HG03097 (cell line): ENCODE data around the gene BDP1.
"Not testable (repeated sequence)": the region's sequence is repeated elsewhere in the genome, so short reads cannot be mapped to it uniquely, and the experiment has no call there.

ENCODE experiments used
- ATAC-seq: cut with Tn5 transposase; IDR thresholded peaks from one replicate; pipeline ENCODE4 v1.9.1; 2021; ENCODE audit not compliant: unreplicated experiment, low FRiP score

BDP1 gene

DNA sequence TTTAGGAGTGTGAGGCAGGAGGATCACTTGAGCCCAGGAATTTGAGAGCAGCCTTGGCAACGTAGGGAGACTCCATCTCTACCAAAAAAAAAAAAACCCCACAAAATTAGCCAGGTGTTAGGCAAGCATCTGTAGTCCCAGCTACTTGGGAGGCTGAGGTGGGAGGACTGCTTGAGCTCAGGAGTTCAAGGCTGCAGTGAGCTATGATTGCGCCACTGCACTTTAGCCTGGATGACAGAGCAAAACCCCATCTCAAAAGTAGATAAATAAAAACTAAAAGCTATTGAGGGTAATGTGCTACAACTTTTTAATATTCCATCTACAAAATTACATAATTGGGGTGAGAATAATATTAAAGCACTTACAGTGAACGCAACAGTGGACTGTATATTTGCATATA is 5.9 kb downstream of the BDP1 start:
- ATAC-seq: no peak

DNA sequence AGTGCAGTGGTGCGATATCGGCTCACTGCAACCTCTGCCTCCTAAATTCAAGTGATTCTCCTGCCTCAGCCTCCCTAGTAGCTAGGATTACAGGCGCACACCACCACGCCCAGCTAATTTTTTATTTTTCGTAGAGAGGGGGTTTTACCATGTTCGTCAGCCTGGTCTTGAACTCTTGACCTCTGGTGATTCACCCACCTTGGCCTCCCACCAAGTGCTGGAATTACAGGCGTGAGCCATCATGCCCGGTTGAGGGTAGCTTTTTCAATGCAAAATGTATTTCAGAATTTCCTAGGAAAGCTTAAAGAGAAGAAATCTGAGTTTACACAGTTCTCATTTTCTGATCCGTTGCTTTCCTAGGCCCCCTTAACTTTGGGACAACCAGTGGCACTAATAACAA is 15.7 kb downstream of the BDP1 start:
- ATAC-seq: no peak

DNA sequence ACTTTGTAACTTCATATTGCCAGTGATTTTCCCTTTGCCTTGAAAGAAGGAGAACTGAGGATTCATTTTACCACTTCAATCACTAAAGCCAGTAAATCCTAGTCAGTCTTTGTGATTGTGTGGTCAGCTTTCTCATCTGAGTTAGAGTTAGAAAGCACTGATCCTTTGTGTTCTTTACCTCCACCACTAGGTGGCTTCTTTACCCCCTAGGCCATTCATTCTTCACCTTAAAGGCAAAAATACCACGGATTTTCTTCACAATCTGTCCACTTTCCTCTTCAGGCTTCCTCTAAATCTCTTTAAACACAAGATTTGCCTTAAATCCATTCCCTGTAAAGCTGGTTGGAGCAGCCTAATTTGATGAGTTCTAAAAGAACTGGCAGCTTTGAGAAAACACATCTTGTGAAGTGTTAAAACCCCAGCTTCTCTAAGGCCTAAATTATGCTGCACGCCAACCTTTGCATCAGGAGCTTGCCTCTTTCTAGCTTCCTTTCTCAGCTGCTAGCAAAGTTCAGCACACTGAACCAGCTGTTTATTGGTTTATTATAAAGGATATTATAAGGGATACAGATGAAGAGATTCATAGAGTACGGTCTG is 20.4 kb downstream of the BDP1 start:
- ATAC-seq: no peak

DNA sequence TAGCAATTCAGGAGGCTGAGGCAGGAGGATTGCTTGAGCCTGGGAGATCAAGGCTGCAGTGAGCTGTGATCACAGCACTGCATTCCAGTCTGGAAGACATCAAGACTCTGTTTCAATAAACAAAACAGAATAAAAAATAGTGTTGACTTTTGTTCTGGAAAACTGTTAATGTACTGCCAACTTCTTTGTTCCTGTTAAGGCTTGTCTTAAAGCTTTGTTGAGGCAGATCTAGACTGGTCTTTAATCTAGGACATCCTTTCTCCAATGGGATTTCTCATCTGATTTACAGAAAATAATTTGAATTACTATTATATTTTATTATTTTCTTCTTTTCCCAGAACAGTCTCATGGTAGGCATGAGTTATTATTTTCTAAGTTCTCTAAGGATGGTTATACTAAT is 26.0 kb downstream of the BDP1 start:
- ATAC-seq: no peak

DNA sequence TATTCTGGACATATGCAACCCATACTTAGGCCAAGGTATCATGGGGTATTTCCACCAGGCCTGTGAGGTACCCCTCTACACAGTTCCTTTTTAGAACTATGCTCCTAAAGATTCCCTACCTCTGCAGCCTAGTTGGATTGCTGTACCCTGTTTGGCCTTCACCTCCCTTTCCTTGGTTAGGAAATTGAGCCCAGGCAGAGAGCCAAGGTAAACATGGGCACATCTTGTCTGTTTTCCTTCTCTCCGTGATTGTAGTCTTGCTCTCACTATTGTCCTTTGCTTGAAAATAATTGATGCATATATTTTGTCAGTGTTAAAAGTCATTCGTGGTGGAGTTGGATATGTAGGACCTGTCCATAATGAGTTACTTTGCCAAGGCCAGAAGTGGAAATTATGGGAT is 26.7 kb downstream of the BDP1 start:
- no peak for ATAC-seq

DNA sequence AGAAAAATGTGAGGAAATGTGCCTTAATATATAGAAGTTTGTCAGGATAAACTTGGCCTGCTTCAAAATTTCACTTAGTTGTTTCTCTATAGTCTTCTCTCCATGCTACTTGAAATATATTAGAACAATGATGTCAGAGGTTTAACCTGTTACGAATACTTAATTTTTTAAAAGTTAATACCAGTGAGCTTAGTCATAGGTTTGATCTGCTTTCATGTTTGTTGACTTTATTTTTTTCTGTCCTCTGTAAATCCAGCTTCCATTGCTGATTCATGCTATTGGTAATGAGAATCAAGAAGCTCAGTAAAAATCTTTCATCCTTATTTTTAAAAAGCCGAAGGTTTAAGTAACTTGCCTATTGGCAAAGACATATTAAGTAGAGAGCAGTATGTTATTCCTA is 27.9 kb downstream of the BDP1 start:
- ATAC-seq: no peak

DNA sequence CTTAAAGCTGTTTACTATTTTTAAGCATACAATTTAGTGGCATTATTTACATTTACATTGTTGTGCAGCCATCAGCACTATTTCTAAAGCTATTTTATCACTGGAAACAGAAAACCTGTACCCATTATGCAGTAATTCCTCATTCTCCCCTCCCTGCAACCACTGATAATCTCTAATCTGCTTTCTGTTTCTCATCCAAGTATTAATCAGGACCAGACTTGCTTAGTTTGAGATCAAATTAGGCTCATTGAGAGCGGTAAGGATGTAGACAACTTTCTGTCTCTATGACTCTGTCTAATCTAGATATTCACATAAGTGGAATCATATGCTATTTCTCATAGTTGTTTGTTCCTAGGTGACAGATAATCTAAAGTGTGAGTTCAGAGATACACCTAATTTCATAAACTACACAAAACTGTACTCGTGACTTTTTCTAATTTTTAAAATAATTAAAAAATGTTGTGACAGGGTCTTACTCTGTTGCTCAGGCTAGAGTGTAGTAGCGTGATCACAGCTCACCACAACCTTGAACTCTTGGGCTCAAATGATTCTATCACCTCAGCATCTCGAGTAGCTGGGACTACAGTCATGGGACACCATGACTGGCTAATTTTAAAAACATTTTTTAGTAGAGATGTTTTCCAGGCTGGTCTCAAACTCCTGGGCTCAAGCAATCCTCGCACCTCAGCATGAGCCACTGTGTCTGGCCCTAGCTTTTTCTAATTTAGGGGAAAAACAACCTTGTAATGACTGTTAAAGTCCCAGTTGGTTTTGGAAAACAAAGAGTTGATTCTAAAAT is 37.6 kb downstream of the BDP1 start:
- ATAC-seq: no peak

DNA sequence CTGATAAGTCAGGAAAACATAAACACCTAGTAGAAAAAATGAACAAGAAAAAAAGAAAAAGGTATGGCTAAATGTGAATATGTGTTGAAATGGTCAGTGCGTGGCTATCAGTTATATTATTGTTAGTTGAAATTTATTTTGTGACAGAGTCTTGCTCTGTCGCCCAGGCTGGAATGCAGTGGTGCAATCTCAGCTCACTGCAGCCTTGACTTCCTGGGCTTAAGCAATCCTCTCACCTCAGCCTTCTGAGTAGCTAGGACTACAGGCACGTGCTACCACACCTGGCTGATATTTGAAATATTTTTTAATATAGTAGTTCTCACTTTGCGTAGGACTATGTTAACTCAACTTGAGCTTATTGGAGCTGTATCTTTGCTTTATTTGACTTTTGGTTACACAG is 38.8 kb downstream of the BDP1 start:
- not testable (repeated sequence) for ATAC-seq

DNA sequence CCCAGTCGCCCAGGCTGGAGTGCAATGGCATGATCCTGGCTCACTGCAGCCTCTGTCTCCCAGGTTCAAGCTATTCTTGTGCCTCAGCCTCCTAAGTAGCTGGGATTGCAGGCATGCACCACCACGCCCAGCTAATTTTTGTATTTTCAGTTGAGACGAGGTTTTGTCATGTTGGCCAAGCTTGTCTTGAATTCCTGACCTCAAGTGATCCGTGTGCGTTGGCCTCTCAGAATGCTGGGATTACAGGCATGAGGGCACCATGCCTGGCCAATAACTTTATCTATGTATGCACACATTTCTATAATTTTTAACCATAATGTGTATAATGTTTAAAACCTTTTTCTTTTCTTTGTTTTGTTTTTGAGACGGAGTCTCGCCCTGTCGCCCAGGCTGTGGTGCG is 43.3 kb downstream of the BDP1 start:
- not testable (repeated sequence) for ATAC-seq

DNA sequence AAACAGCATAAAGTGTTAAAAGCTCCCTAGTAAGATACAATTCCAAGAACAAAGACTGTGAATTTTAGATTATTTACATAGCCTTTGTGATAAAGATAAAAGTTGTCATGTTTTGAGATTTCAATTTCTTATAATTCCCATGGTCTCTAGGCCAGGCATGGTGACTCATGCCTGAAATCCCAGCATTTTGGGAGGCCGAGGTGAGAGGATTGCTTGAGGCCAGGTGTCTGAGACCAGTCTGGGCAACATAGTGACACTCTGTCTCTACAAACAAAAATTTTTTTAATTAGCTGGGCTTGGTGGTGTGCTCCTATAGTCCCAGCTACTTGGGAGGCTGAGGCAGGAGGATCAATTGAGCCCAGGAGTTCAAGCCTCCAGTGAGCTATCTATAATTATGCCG is 48.1 kb downstream of the BDP1 start:
- ATAC-seq: no peak

DNA sequence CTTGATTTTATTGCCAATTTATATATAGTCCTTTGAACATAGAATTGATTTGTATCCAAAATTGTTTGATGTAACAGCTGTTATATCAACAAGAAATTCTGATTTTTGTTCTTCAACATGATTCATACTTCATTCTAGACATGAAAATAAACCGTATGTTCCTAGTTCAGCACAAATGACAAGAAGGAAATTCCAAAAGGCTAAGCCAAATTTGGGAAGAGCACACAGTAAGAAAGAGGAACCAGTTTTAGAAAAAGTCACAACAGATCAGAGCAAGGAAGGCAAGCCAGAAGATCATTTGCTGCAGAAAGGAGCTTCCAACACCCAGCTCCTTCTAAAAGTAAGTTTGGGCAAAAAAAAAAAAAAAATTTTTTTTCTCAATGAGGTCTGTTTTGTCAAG is 66.7 kb downstream of the BDP1 start:
- ATAC-seq: no peak

DNA sequence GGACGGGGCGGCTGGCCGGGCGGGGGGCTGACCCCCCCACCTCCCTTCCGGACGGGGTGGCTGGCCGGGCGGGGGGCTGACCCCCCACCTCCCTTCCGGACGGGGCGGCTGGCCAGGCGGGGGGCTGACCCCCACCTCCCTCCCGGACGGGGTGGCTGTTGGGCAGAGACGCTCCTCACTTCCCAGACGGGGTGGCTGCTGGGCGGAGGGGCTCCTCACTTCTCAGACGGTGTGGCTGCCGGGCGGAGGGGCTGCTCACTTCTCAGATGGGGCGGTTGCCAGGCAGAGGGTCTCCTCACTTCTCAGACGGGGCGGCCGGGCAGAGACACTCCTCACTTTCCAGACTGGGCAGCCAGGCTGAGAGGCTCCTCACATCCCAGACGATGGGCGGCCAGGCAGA is 70.2 kb downstream of the BDP1 start:
- ATAC-seq: not testable (repeated sequence)

DNA sequence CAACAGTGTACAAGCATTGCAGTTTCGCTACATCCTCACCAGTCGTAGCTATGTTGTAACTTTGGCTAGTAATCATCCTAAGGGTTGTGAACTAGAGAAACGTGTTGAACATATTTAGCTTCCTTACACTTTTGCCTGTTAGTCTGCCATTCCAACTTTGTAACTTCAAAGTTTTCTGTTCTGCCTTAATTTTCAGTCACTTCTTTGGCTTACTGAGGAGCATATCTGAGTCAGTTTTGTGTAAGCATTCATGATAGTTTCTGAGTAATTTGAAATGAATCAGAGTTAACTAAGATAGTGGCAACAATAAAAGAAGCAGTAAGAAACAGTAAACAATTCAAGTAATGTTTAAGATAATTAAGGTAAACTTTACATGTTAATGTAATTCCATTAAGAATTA is 72.8 kb downstream of the BDP1 start:
- no peak for ATAC-seq

DNA sequence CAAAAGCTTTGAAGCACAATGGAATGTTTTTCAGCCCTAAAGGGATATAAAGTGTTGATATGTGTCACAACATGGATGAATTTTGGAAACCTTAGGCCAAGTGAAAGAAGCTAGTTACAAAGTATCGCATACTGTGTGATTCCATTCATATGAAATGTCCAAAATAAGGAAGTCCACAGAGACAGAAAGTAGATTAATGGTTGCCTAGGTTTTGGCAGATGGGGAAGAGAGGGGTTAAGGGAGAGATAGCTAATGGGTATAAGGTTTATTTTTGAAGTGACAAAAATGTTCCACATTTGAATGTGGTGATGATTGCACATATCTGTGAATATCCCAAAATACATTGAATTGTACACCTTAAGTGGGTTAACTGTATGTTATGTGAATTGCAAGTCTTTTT is 74.2 kb downstream of the BDP1 start:
- ATAC-seq: no peak

DNA sequence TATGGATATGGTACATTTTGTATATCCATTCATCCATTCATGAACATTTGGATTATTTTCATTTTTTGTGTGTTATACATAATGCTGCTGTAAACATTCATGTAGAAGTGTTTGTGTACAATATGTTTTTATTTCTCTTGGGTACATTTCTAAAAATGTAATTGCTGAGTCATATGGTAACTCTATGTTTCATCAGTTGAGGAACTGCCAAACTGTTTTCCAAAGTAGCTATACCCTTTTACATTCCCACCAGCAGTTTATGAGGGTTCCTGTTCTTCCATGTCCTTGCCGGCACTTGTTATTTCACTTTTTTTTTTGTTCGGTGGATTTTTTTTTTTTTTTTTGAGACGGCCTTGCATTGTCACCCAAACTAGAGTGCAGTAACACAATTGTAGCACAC is 77.7 kb downstream of the BDP1 start:
- no peak for ATAC-seq

DNA sequence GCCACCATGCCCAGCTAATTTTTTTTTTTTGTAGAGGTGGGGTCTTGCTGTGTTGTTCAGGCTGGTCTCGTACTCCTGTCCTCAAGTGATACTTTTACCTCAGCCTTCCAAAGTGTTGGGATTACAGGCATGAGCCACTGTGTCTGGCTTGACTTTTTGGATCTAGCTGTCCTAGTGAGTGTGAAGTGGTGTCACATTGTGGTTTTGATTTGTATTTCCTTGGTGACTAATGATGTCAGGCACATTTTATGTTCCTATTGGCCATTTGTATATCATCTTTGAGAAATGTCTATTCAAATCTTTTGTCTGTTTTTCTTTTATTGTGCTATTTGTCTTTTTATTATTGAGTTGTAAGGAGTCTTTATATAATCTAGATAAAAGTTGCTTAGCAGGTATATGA is 78.2 kb downstream of the BDP1 start:
- no peak for ATAC-seq

DNA sequence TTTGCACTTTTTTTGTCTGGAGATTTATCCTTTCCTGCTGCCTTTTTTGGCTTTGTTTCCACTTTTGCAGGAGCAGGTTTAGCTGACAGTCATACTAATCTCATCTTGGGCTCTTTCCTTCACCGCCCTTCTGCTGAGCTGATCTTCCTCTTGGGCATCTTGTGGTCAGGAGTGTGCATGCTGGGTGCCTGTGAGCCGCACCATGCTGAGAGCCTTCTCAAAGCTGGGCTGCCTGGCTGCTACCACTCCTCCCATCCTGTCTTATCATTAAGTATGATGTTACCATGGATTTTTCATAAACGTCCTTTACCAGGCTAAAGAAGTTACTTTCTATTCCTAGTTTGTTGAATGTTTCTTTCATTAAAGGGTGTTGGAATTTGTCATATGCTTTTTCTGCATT is 82.2 kb downstream of the BDP1 start:
- ATAC-seq: no peak

DNA sequence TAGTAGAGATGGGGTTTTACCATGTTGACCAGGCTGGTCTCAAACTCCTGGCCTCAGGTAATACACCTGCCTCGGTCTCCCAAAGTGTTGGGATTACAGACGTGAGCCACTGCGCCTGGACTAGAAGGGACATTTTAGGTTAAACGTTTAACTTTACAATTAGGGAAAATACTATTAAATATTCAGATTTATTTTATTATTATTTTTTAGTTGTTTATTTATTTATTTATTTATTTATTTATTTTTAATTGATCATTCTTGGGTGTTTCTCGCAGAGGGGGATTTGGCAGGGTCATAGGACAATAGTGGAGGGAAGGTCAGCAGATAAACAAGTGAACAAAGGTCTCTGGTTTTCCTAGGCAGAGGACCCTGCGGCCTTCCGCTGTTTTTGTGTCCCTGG is 95.4 kb downstream of the BDP1 start:
- ATAC-seq: not testable (repeated sequence)

DNA sequence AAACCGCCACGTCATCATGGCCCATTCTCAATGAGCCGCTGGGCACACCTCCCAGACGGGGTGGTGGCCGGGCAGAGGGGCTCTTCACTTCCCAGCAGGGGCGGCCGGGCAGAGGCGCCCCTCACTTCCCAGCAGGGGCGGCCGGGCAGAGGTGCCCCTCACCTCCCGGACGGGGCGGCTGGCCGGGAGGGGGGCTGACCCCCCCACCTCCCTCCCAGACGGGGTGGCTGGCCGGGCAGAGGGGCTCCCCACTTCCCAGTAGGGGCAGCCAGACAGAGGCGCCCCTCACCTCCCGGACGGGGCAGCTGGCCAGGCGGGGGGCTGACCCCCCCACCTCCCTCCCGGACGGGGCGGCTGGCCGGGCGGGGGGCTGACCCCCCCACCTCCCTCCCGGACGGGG is 96.1 kb downstream of the BDP1 start:
- not testable (repeated sequence) for ATAC-seq

DNA sequence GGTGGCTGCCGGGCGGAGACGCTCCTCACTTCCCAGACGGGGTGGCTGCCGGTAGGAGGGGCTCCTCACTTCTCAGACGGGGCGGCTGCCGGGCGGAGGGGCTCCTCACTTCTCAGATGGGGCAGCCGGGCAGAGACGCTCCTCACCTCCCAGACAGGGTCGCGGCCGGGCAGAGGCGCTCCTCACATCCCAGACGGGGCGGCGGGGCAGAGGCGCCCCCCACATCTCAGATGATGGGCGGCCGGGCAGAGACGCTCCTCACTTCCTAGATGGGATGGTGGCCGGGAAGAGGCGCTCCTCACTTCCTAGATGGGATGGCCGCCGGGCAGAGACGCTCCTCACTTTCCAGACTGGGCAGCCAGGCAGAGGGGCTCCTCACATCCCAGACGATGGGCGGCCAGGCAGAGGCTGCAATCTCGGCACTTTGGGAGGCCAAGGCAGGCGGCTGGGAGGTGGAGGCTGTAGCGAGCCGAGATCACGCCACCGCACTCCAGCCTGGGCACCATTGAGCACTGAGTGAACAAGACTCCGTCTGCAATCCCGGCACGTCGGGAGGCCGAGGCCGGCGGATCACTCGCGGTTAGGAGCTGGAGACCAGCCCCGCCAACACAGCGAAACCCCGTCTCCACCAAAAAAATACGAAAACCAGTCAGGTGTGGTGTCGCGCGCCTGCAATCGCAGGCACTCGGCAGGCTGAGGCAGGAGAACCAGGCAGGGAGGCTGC is 96.7 kb downstream of the BDP1 start:
- not testable (repeated sequence) for ATAC-seq

DNA sequence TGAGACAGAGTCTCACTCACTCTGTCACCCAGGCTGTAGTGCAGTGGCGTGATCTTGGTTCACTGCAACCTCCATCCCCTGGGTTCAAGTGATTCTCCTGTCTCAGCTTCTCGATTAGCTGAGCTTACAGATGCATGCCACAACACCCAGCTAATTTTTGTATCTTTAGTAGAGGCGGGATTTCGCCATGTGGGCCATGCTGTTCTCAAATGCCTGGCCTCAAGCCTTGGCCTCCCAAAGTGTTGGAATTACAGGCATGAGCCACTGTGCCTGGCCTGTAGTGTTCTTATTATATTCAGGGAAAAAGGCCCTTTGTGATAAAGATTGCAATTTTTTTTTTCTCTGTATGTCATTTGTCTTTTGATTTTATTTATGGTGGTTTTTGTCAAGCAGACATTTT is 107.7 kb downstream of the BDP1 start:
- ATAC-seq: no peak

DNA sequence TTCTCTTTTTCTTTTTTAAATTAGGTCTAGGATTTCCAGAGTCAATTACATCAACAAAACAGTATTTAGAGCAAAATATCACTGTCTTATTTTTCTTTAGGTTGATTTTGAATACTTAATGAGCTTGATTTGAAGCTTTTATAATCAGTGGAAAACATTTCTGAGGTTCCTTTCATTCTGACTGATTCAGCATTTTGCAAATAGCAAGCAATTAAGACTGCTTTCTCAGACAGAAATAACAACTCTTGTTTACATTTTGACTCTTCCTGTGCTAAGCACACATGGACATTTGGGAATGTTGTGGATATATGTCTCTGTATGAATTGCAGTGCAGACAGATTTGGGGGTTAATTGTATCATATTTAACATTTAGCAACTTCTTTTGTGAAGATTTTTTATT is 109.4 kb downstream of the BDP1 start:
- no peak for ATAC-seq
